Psoas muscle (tissue), 8 donors: Measurements from ENCODE around the gene CKAP5. TPM values are rescaled to one million over a fixed set of nuclear protein-coding genes. Genes with fewer than 3 reads are reported as not detected.
"Not testable (repeated sequence)": the region's sequence is repeated elsewhere in the genome, so short reads cannot be mapped to it uniquely, and the experiment has no call there.

Experiments
- ATAC-seq, 4 donors: fragments of 200-7000 bp; cut with Tn5 transposase; one replicate each; pipeline ENCODE4 v1.9.1; 2020; ENCODE audit warnings: moderate library complexity in 3 of 4, mild to moderate bottlenecking in 2 of 4
- DNase-seq, 2 donors: peaks; one replicate each; pipeline ENCODE4 v3.0.0-alpha.2; 2020
- H3K27ac ChIP-seq: fragments of 200-600 bp; one replicate; pipeline ENCODE4 v1.8.0; 2022
- H3K27me3 ChIP-seq, 3 donors: fragments of 200-600 bp in 1 of 3; one replicate each; pipeline versions ENCODE4 v1.6.1 to v1.8.0; 2013 to 2022; ENCODE audit warnings: low read length in 2 of 3, mild to moderate bottlenecking in 2 of 3, moderate library complexity in 1 of 3; ENCODE audit not compliant: insufficient read depth in 3 of 3
- H3K36me3 ChIP-seq, 2 donors: fragments of 200-600 bp in 1 of 2; one replicate each; pipeline versions ENCODE4 v1.6.1 to v1.8.0; 2013 to 2022; ENCODE audit warnings: low read depth in 1 of 2, mild to moderate bottlenecking in 1 of 2, moderate library complexity in 1 of 2; ENCODE audit not compliant: insufficient read depth in 1 of 2
- H3K4me1 ChIP-seq: fragments of 200-600 bp; one replicate; pipeline ENCODE4 v1.8.0; 2022
- H3K4me3 ChIP-seq: fragments of 200-600 bp; one replicate; pipeline ENCODE4 v1.8.0; 2022; ENCODE audit warnings: mild to moderate bottlenecking
- H3K9me3 ChIP-seq: fragments of 200-600 bp; one replicate; pipeline ENCODE4 v1.8.0; 2022
- CTCF ChIP-seq: fragments of 200-600 bp; IDR thresholded peaks from one replicate; pipeline ENCODE4 v1.8.0; 2022; ENCODE audit warnings: antibody characterized with exemption
- WGBS, 3 donors: extraction: QIAGEN DNeasy Blood & Tissue Kit; methylation state at CpG; one replicate each; pipeline versions ENCODE4 v1.1.6 to v1.1.7; 2013; 5-methylcytosine and 5-hydroxymethylcytosine counted together
- intact Hi-C, 2 donors: fragments of 100-400 bp; cut with DNase I; formaldehyde crosslinking; loops; one replicate each; pipeline versions ENCODE4 v1.11.0 to v1.14.2; 2022
- polyA plus RNA-seq, 3 donors: library from polyadenylated mRNA; stranded (reverse); fragments of 200-250 nt; gene quantifications; one replicate each; pipeline ENCODE4 v1.2.3, GENCODE V29; 2013
- total RNA-seq, 4 donors: library from RNA; stranded (reverse); fragmentation: NEBNext Ultra II Directional in 2 of 4; extraction: Animal tissue kit (Norgen Biotek cat#: 25700) in 2 of 4; gene quantifications; one replicate each; pipeline versions ENCODE4 v1.2.1 to v1.2.4, GENCODE V29; 2021 to 2023
- donor health status: healthy with polysubstance abuse.
- donor health status: DM: no; HTN: no; CAD: no; lungs with moderate emphysema.
- donor health status: Bipolar disorder and iron deficiency.
- donor health status: healthy.
- donor health status: DM: yes; HTN: yes; CAD: no.
- donor health status: DM: no; HTN: no; CAD: no.
- donor health status: DM: no; HTN: no; CAD: no.
- donor health status: DM: yes; HTN: yes; CAD: no.

Gene CKAP5
- total and polyA plus RNA-seq, 7 donors = 21.0 to 160 (median 86.4) TPM

- intact Hi-C loops = no loop called here
- Histone ChIP-seq H3K9me3 (no peaks in the 10 kb centered on the region), H3K27me3 (no peaks in the 10 kb centered on the region), H3K27ac (no peak overlapping the region), H3K36me3 (no peaks in the 10 kb centered on the region), H3K4me1 (no peaks in the 10 kb centered on the region), H3K4me3 (no peak overlapping the region)
- DNase-seq = peak in 1 of 2 donors; percentile 39
- ATAC-seq = peak in 2 of 4 donors; percentile 32 to 43
- no peak for TF ChIP-seq CTCF
- WGBS, 3 donors = 89 to 93% (median 91%) methylated on average over 25 of the region's 25 CpGs
Observed at GRCh38 chr11:46719543-46720218, 126.4 kb downstream of the CKAP5 start.

- no peak within 1 kb of the TSS for H3K27ac ChIP-seq
- intact Hi-C loops = no loop called here
- no peaks in the 10 kb centered on the region for H3K27me3 ChIP-seq
- H3K36me3 ChIP-seq = no peaks in the 10 kb centered on the region
- H3K4me3 ChIP-seq = no peak within 1 kb of the TSS
- no peak for TF ChIP-seq CTCF
- ATAC-seq = no peak
- no peaks in the 10 kb centered on the region for H3K4me1 ChIP-seq
- WGBS, 3 donors = 65 to 73% (median 68%) methylated on average over 7 of the region's 7 CpGs
- no peaks in the 10 kb centered on the region for H3K9me3 ChIP-seq
- DNase-seq = no peak
Observed at GRCh38 chr11:46719048-46719542, 127.0 kb downstream of the CKAP5 start, which contains the start of gene F2. Gene F2, plus strand, starts transcription at chr11:46719213. Its CDS starts 23 bp downstream, at chr11:46719236.

GRCh38 chr11:46718155-46719019, 127.7 kb downstream of the CKAP5 start:
- intact Hi-C loops = no loop called here
- Histone ChIP-seq H3K36me3 (no peaks in the 10 kb centered on the region), H3K4me1 (no peaks in the 10 kb centered on the region), H3K27me3 (no peaks in the 10 kb centered on the region), H3K9me3 (no peaks in the 10 kb centered on the region), H3K4me3 (no peak overlapping the region), H3K27ac (no peak overlapping the region)
- TF ChIP-seq CTCF = no peak
- 87 to 90% (median 89%) methylated on average over 11 of the region's 11 CpGs for WGBS, 3 donors
- DNase-seq (no peak), ATAC-seq (no peak)

- 93 to 100% (median 98%) methylated on average over 2 of the region's 2 CpGs for WGBS, 3 donors
- H3K9me3 ChIP-seq, DNase-seq, H3K27me3 ChIP-seq, H3K27ac ChIP-seq, H3K36me3 ChIP-seq, H3K4me3 ChIP-seq, ATAC-seq, intact Hi-C loops, H3K4me1 ChIP-seq: not testable (repeated sequence)
Observed at GRCh38 chr11:46717825-46718154, 128.3 kb downstream of the CKAP5 start.

DNA sequence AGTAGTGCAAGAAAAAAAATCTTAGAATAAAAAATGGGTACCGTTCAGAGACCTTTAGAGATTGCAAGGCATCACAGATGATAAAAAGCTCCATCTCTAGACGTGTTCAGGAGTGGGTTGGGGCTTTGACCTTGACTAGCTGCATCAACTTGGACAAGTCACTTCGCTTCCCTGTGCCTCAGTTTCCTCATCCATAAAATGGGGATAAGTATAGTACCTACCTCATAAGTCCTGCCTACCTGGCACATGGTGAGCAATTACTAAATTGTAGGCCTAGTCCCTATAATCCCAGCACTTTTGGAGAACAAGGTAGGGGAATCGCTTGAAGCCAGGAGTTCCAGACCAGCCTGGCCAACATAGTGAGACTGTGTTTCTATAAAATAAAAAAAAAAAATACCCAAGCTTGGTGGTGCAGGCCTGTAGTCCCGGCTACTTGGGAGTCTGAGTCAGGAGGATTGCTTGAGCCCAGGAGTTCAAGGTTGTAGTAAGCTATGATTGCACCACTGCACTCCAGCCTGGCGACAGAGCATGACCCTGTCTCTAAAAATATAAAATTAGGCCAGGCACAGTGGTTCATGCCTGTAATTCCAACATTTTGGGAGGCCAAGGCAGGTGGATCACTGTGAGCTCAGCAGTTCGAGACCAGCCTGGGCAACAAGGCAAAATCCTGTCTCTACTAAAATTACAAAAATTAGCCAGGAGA, 133.1 kb downstream of the CKAP5 start:
- Histone ChIP-seq H3K27ac (peak overlapping the region; percentile 90), H3K27me3 (no peaks in the 10 kb centered on the region), H3K9me3 (no peaks in the 10 kb centered on the region), H3K4me1 (peaks cover 14% of the 10 kb centered on the region), H3K36me3 (no peaks in the 10 kb centered on the region), H3K4me3 (no peak overlapping the region)
- 79 to 91% (median 81%) methylated on average over 7 of the region's 7 CpGs for WGBS, 3 donors
- intact Hi-C loops = no loop called here
- DNase-seq (no peak), ATAC-seq (peak in 1 of 4 donors; percentile 14)
- no peak for TF ChIP-seq CTCF
